Measurements from ENCODE around the gene ADAT1. TPM values are rescaled to one million over a fixed set of nuclear protein-coding genes. Genes with fewer than 3 reads are reported as not detected.

Gene ADAT1
- total and polyA plus RNA-seq, 2 of the 13 experiments (the other 11 are each of a cell fraction or from before 2014, with no cell fraction given), result 18.4 to 40.8 TPM

GRCh38 chr16:75648265-75649076 lies 25.4 kb upstream of the ADAT1 start (continued):
- TF ChIP-seq ZBTB40 (IDR thresholded peaks at IDR 0.05) (no peak), ZBTB40 (CRISPR knock-in tag; IDR thresholded peaks at IDR 0.05) (no peak), GMEB2 (CRISPR knock-in tag; IDR thresholded peaks at IDR 0.05; ENCODE audit: low read depth) (no peak), ETV5 (CRISPR knock-in tag; IDR thresholded peaks at IDR 0.05; ENCODE audit: borderline replicate concordance) (no peak; the same call in 1 of the 2 replicates), ZNF274 (CRISPR knock-in tag; IDR thresholded peaks at IDR 0.05) (no peak), MAFK (conservative IDR thresholded peaks at IDR 0.05 in 1 of 2, IDR thresholded peaks at IDR 0.05 in 1 of 2; ENCODE audit: low read length in 2 of 2) (no peak), USF2 (IDR thresholded peaks at IDR 0.05; ENCODE audit: low read depth, low read length) (no peak), USF2 (CRISPR knock-in tag; IDR thresholded peaks at IDR 0.05; ENCODE audit: borderline replicate concordance) (no peak), THAP7 (CRISPR knock-in tag; IDR thresholded peaks at IDR 0.05) (peak; percentile 44; the same call in 1 of the 2 replicates), ZNF713 (CRISPR knock-in tag; IDR thresholded peaks at IDR 0.05) (no peak), CHCHD3 (CRISPR knock-in tag; IDR thresholded peaks at IDR 0.05) (0 out of 2 replicates have a peak, but pooled peaks have one; percentile 5), GZF1 (CRISPR knock-in tag; IDR thresholded peaks at IDR 0.05) (no peak), ZNF12 (CRISPR knock-in tag; IDR thresholded peaks at IDR 0.05) (no peak; the same call in 1 of the 2 replicates), ZNF530 (CRISPR knock-in tag; IDR thresholded peaks at IDR 0.05; ENCODE audit: low read depth) (no peak), FOXJ3 (CRISPR knock-in tag; IDR thresholded peaks at IDR 0.05; ENCODE audit: borderline replicate concordance) (peak; percentile 56; the same call in 1 of the 2 replicates)
